GM03348 (cell line): ENCODE results near the gene HAUS7.

Experiments
- DNase-seq: peaks from one replicate; pipeline ENCODE4 v3.0.0; 2012; ENCODE audit warnings: low spot score

HAUS7 gene

GRCh38 chrX:153499341-153499740 is 29.0 kb upstream of the HAUS7 start:
- no peak for DNase-seq

GRCh38 chrX:153498453-153498852 is 28.1 kb upstream of the HAUS7 start:
- no peak for DNase-seq

GRCh38 chrX:153496590-153496959 is 26.2 kb upstream of the HAUS7 start:
- DNase-seq, result no peak

GRCh38 chrX:153495903-153496589 is 25.7 kb upstream of the HAUS7 start:
- DNase-seq, result no peak

GRCh38 chrX:153495362-153495751 is 25.0 kb upstream of the HAUS7 start:
- DNase-seq, result peak; percentile 77

GRCh38 chrX:153494541-153495361 is 24.4 kb upstream of the HAUS7 start, which contains the start of gene BGN:
BGN (plus strand) TSS chrX:153494980; CDS start chrX:153504632, 9,652 bp downstream.
- peak; percentile 75 for DNase-seq

- no peak for DNase-seq
Observed at GRCh38 chrX:153494061-153494460, 23.7 kb upstream of the HAUS7 start.

GRCh38 chrX:153493085-153493484 is 22.7 kb upstream of the HAUS7 start:
- DNase-seq, result no peak

GRCh38 chrX:153492543-153492942 is 22.2 kb upstream of the HAUS7 start:
- DNase-seq, result no peak

GRCh38 chrX:153491918-153492317 is 21.5 kb upstream of the HAUS7 start:
- no peak for DNase-seq

- DNase-seq, result no peak
Observed at GRCh38 chrX:153491351-153491914, 21.1 kb upstream of the HAUS7 start.

- no peak for DNase-seq
Observed at GRCh38 chrX:153490217-153490930, 20.0 kb upstream of the HAUS7 start.

- peak; percentile 61 for DNase-seq
Observed at GRCh38 chrX:153488231-153488914, 18.0 kb upstream of the HAUS7 start.

GRCh38 chrX:153487590-153488071 is 17.3 kb upstream of the HAUS7 start:
- no peak for DNase-seq

GRCh38 chrX:153486171-153486570 is 15.8 kb upstream of the HAUS7 start:
- DNase-seq, result no peak

- DNase-seq, result no peak
Observed at GRCh38 chrX:153485396-153486080, 15.2 kb upstream of the HAUS7 start.

GRCh38 chrX:153482376-153483015 is 12.1 kb upstream of the HAUS7 start:
- no peak for DNase-seq

GRCh38 chrX:153481043-153481442 is 10.7 kb upstream of the HAUS7 start:
- no peak for DNase-seq

- DNase-seq, result no peak
Observed at GRCh38 chrX:153478746-153479145, 8.4 kb upstream of the HAUS7 start.

- peak; percentile 52 for DNase-seq
Observed at GRCh38 chrX:153477901-153478300, 7.5 kb upstream of the HAUS7 start.
